HG03521 (cell line): ENCODE results near the gene GPRC5C.

ENCODE experiments used
- ATAC-seq: cut with Tn5 transposase; IDR thresholded peaks from one replicate; pipeline ENCODE4 v1.9.1; 2021; ENCODE audit warnings: mild to moderate bottlenecking, moderate library complexity; ENCODE audit not compliant: unreplicated experiment

Gene GPRC5C

GRCh38 chr17:74431568-74432423 lies at the start of gene GPRC5C:
TSS of gene GPRC5C (plus strand) at chr17:74432088. CDS start at chr17:74439777, 7,689 bp downstream.
- no peak for ATAC-seq

- no peak for ATAC-seq
Measured at GRCh38 chr17:74383141-74383540, 48.7 kb upstream of the GPRC5C start.

GRCh38 chr17:74385201-74385600 lies 46.7 kb upstream of the GPRC5C start:
- no peak for ATAC-seq

- no peak for ATAC-seq
Measured at GRCh38 chr17:74386386-74386785, 45.5 kb upstream of the GPRC5C start.

GRCh38 chr17:74387365-74388218 lies 44.3 kb upstream of the GPRC5C start:
- no peak for ATAC-seq

- ATAC-seq: no peak
Measured at GRCh38 chr17:74389084-74389753, 42.7 kb upstream of the GPRC5C start.

- no peak for ATAC-seq
Measured at GRCh38 chr17:74389937-74390679, 41.8 kb upstream of the GPRC5C start.

- no peak for ATAC-seq
Measured at GRCh38 chr17:74390680-74391653, 40.9 kb upstream of the GPRC5C start.

- ATAC-seq: no peak
Measured at GRCh38 chr17:74391771-74392170, 40.1 kb upstream of the GPRC5C start.

- no peak for ATAC-seq
Measured at GRCh38 chr17:74392848-74393247, 39.0 kb upstream of the GPRC5C start.

- ATAC-seq: no peak
Measured at GRCh38 chr17:74393346-74393942, 38.4 kb upstream of the GPRC5C start.

- ATAC-seq: no peak
Measured at GRCh38 chr17:74394275-74394950, 37.5 kb upstream of the GPRC5C start.

- no peak for ATAC-seq
Measured at GRCh38 chr17:74394977-74395376, 36.9 kb upstream of the GPRC5C start.

- no peak for ATAC-seq
Measured at GRCh38 chr17:74396567-74396966, 35.3 kb upstream of the GPRC5C start.

GRCh38 chr17:74402048-74402447 lies 29.8 kb upstream of the GPRC5C start:
- no peak for ATAC-seq

GRCh38 chr17:74403512-74404137 lies 28.3 kb upstream of the GPRC5C start:
- ATAC-seq: no peak

GRCh38 chr17:74404218-74404617 lies 27.7 kb upstream of the GPRC5C start:
- no peak for ATAC-seq

- ATAC-seq: no peak
Measured at GRCh38 chr17:74404789-74405188, 27.1 kb upstream of the GPRC5C start.
